Spinal cord (tissue), 10 donors: Measurements from ENCODE around the gene CCDC61. TPM values are rescaled to one million over a fixed set of nuclear protein-coding genes. Genes with fewer than 3 reads are reported as not detected.
A peak's percentile ranks its signal among the peaks of the same experiment; 100 is the strongest.

Source experiments
- DNase-seq, 6 donors: peaks; one replicate each; pipeline versions ENCODE4 v3.0.0 to v3.0.0-alpha.2; 2013 to 2015; ENCODE audit warnings: low spot score in 6 of 6, low read depth in 4 of 6
- H3K27ac ChIP-seq: one replicate; pipeline ENCODE4 v1.5.1; 2013; ENCODE audit warnings: low read depth, low read length, control low read depth
- H3K27me3 ChIP-seq: one replicate; pipeline ENCODE4 v1.6.1; 2013; ENCODE audit warnings: low read length; ENCODE audit not compliant: control insufficient read depth, insufficient read depth
- H3K36me3 ChIP-seq: one replicate; pipeline ENCODE4 v1.6.1; 2013; ENCODE audit warnings: low read length; ENCODE audit not compliant: control insufficient read depth, insufficient read depth
- H3K4me1 ChIP-seq: one replicate; pipeline ENCODE4 v1.6.1; 2013; ENCODE audit warnings: low read length; ENCODE audit not compliant: control insufficient read depth, insufficient read depth
- H3K4me3 ChIP-seq: one replicate; pipeline ENCODE4 v1.5.1; 2013; ENCODE audit warnings: low read depth, low read length, control low read depth
- H3K9me3 ChIP-seq: one replicate; pipeline ENCODE4 v1.6.1; 2013; ENCODE audit warnings: low read length; ENCODE audit not compliant: control insufficient read depth, insufficient read depth
- WGBS: methylation state at CpG from one replicate; pipeline ENCODE4 v1.1.5; 2013; ENCODE audit warnings: missing lambda C conversion rate; ENCODE audit not compliant: insufficient coverage; 5-methylcytosine and 5-hydroxymethylcytosine counted together
- polyA plus RNA-seq, 2 donors: library from polyadenylated mRNA; unstranded; fragments of 120-200 nt; gene quantifications; one replicate each; pipeline ENCODE4 v1.2.1, GENCODE V29; 2013; ENCODE audit not compliant: insufficient read length in 2 of 2
- total RNA-seq, 2 donors: library from RNA; depleted of rRNA in 1 of 2; stranded (reverse); fragments of 120-200 nt in 1 of 2; fragments of >200 nt in 1 of 2; gene quantifications; one replicate each; pipeline versions ENCODE4 v1.2.3 to v1.2.4, GENCODE V29; 2013 to 2014
- donor health status: healthy.

CCDC61 gene
- total and polyA plus RNA-seq, 4 donors, result 9.4 to 21.3 (median 14.7) TPM

DNA sequence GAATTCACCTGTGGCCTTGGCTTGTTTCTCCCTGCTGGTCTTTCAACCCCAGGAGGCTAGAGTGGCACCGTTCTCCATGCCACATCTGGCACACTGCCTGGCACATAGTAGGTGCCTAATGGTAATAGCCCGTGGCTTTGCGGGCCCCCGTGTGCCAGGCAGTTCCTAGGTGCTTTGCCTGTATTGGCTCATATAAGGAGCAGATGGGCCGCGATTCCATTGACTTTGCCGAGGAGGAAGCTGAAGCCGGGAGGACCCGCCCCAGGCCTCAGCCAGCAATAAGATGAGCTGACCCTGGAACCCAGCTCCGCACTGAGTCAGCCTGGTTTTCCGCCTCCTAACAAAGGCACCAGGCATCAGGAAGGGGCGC lies 26.8 kb downstream of the CCDC61 start:
- Histone ChIP-seq H3K4me1 (peaks cover 11% of the 10 kb centered on the region), H3K27ac (no peak overlapping the region), H3K27me3 (peaks cover 20% of the 10 kb centered on the region), H3K36me3 (peaks cover 52% of the 10 kb centered on the region), H3K4me3 (no peak overlapping the region), H3K9me3 (no peaks in the 10 kb centered on the region)
- 51% methylated on average over 12 of the region's 12 CpGs for WGBS
- DNase-seq, result no peak

DNA sequence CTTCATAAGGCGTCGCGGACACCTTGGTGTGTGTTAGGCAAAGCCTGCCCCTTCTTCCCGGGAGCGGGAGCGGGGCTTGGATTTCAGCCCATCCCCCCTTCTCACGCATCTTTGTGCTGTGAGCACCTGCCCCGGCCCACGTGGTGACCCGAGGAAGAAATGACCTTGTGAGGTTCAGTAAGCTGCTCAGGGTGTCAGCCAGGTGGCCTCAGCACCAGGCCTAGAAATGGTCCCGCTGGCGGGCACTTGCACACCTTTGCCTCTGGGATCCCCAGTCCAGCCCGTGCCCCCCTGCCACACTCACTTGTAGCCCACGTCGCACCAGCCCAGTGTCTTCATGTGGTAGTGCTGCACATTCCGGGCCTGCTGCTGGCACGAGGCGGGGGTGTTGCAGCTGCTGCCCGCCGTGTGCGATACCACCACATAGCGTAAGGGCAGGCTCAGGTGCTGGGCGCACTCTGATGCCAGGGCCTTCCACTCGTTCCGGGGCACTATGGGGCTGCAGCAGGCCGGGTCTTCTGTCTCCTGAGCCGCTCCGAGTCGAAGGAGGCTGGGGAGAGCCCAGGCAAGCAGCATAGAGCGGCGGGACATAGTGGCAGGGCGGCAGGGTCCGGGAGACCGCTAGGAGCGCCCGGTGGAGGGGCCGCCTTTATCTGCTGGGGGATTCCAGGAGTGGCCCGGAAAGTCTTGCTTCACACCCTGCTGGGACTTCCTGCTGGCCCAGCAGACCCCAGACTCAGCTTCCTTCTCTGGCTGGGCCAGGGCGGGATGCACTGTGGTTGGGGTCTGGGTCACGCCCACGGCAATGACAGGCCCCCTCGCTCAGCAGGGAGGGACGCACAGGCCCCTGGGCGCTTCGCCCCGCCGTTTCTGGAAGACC lies 27.4 kb downstream of the CCDC61 start, which contains the start of gene PGLYRP1:
Gene PGLYRP1 (minus strand): TSS at position 623 of the 880 bp plus-strand sequence. CDS start 32 bp downstream, at position 591.
- Histone ChIP-seq H3K27ac (no peak within 1 kb of the TSS), H3K4me1 (peaks cover 10% of the 10 kb centered on the region), H3K4me3 (no peak within 1 kb of the TSS), H3K36me3 (peaks cover 46% of the 10 kb centered on the region), H3K9me3 (no peaks in the 10 kb centered on the region), H3K27me3 (peaks cover 20% of the 10 kb centered on the region)
- DNase-seq, result peak in 1 of 6 donors; percentile 3
- 35% methylated on average over 47 of the region's 47 CpGs for WGBS

DNA sequence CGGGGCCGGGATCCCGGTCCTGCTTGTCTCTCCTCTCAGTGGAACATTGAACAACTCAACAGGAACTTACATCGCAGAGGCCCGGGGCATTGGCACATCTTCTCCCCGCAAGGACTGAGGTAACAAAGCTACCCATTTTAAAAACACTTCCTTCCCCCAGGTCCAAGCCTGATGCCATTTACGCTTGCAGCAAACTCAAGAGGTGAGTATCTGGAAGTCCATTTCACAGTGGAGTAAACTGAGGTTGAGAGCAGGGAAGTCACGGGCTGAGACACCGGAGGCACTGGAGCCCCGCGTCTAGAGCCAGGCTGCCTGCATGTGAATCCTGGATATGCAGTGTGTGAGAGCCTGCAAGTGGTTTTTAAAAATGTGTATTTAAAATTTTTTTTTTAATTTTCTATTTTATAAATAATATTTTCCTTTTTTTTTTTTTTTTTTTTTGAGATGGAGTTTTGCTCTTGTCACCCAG lies 28.1 kb downstream of the CCDC61 start:
- WGBS, result 55% methylated on average over 5 of the region's 11 CpGs

DNA sequence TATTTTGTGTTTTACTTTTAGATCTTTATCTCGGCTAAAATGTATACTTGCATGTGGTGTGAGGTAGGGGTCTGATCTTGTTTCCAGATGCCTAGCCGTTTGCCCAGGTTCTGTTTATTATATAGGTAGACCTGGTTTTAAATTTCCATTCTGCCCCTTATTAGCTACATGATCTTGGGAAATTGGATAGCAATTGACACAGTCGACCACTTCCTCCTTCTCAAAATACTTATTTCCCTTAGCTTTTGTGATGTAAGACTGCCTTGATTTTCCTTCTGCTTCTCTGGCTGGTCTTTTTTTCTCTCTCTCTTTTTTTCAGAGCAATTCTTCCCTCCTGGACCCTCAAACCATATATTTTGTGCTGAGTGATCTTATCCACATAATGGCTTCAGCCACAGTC lies 30.6 kb downstream of the CCDC61 start:
- Histone ChIP-seq H3K4me3 (no peak overlapping the region), H3K27me3 (peaks cover 20% of the 10 kb centered on the region), H3K27ac (no peak overlapping the region), H3K36me3 (peaks cover 20% of the 10 kb centered on the region), H3K9me3 (no peaks in the 10 kb centered on the region), H3K4me1 (peaks cover 14% of the 10 kb centered on the region)
- WGBS, result no CpG with 5 or more reads among the region's 3 CpGs
- no peak for DNase-seq

More for the DNA sequence above, 28.1 kb downstream of the CCDC61 start:
- Histone ChIP-seq H3K9me3 (no peaks in the 10 kb centered on the region), H3K4me1 (peaks cover 10% of the 10 kb centered on the region), H3K4me3 (no peak overlapping the region), H3K36me3 (peaks cover 39% of the 10 kb centered on the region), H3K27me3 (peaks cover 20% of the 10 kb centered on the region), H3K27ac (no peak overlapping the region)
- no peak for DNase-seq

DNA sequence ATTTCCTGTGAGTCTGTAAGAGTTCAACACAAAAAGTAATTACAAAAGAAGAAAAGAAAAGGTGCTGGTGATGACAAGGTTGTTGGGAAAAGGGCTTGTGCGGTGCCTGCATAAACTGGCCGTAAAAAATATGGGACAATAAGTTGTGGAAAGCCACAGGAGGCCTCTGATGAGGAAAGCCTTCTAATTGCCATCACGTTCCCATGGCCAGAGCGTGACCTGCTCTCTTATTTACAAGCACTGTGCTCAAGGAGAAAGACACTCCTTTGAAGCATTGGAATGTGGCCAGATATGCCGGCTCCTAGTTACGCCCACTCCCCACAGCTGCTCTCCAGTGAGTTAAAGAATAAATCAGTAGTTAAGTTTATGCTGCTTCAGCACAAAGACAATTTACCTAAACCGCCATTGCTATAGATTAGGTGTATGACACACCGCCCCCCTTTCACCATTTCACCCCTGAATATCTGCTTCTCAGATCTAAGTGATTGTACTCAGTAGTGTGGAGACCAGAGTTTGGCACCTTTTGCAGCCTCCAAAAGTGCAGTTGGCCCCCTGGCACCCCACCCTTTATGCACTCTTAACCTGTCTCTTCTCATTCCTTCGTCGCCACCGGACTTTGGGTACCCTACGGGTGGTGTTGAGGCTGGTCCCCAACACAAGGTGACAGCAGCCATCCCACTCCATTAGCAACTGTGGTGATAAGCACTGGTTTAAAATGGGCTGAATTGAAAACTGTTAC lies 35.7 kb downstream of the CCDC61 start:
- no peaks in the 10 kb centered on the region for H3K27me3 ChIP-seq
- H3K4me1 ChIP-seq, result peaks cover 4% of the 10 kb centered on the region
- H3K9me3 ChIP-seq, result no peaks in the 10 kb centered on the region
- peaks cover 21% of the 10 kb centered on the region for H3K36me3 ChIP-seq
- peak in 1 of 6 donors; percentile 37 for DNase-seq
- no peak overlapping the region for H3K4me3 ChIP-seq
- no peak overlapping the region for H3K27ac ChIP-seq
- WGBS, result 36% methylated on average over 2 of the region's 12 CpGs

DNA sequence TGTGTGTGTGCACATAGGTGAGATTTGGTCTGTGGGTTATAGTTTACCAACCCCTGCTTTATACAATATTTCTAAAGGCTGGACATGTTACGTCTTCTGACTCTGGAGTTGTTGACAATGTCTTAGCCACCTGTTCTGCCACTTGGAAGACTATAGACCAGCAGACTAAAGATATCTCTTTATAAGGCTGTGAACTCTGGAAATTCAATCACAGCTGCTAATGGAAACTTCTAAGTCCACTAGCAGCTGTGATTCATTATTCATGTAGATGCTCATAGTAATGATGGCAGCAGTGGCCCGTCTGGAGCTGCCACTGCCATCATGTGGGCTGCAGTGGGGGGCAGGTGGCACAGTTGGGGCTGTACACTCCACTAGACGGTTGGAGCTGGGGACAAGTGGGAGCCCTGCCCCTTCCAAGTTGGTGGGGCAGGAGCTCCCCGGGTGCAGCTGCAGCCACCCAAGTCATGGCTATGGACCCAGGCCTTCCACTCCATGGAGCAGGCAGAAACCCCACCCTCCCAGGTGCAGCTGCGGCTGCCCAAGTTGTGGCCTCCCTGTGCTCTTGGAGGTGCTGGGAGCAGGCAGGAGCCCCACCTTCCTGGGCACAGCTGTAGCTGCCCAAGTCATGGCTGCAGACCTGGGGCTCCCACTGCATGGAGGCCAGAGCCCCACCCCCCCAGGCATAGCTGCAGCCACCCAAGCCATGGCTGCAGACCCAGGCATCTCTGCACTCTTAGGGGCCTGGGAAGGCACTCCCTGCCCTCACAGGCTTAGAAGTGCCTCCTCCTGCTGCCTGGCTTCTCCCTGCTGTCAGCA lies 36.7 kb downstream of the CCDC61 start:
- H3K9me3 ChIP-seq, result no peaks in the 10 kb centered on the region
- peaks cover 4% of the 10 kb centered on the region for H3K4me1 ChIP-seq
- no peak for DNase-seq
- no peak overlapping the region for H3K27ac ChIP-seq
- 75% methylated on average over 5 of the region's 5 CpGs for WGBS
- no peaks in the 10 kb centered on the region for H3K27me3 ChIP-seq
- no peak overlapping the region for H3K4me3 ChIP-seq
- peaks cover 28% of the 10 kb centered on the region for H3K36me3 ChIP-seq

DNA sequence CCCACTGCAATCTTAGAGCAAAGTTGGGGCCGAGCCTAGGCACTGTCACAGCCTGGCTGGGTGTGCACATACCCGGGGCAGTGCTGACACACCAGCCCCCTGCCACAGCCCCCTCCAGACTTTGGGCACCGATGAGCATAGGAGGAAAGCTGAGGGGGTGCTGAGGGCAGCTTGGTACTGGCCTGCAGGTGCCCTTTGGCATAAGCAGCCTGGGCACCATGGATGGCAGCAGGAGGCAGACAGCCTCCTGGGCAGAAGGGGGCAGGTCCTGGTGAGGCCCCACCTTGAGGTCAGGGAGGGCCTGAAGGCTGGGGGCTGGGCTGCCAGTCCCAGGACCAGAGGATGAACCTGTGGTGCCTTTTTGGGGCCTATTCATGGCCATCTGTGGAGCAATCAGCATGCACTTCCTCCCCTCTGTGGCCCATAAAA lies 37.3 kb downstream of the CCDC61 start:
- Histone ChIP-seq H3K36me3 (peaks cover 28% of the 10 kb centered on the region), H3K27me3 (no peaks in the 10 kb centered on the region), H3K4me1 (peaks cover 4% of the 10 kb centered on the region), H3K9me3 (no peaks in the 10 kb centered on the region), H3K27ac (no peak overlapping the region), H3K4me3 (no peak overlapping the region)
- no peak for DNase-seq
- 100% methylated on average over 1 of the region's 3 CpGs for WGBS

DNA sequence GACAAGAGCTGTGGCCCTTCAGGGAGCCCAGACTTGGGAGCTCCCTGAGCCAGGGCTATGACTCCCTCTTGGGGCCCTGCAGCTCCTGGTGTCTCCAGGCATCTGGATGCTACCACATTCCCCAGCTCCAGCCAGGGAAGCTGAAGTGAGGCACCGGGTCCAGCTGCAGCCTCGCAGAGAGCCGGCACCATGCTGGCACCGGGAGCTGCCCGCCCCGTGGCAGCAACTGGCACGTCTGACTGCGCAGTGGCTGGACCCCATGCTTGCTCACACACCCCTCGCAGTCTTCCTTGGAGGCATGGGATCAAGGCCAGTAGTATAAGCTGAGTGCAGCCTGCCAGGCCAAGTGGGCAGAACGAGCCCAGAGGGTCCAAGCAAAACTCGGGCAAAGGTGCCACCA lies 38.1 kb downstream of the CCDC61 start:
- no peaks in the 10 kb centered on the region for H3K27me3 ChIP-seq
- H3K4me1 ChIP-seq, result peaks cover 4% of the 10 kb centered on the region
- DNase-seq, result no peak
- no peak overlapping the region for H3K27ac ChIP-seq
- H3K36me3 ChIP-seq, result peaks cover 28% of the 10 kb centered on the region
- 87% methylated on average over 11 of the region's 11 CpGs for WGBS
- no peaks in the 10 kb centered on the region for H3K9me3 ChIP-seq
- no peak overlapping the region for H3K4me3 ChIP-seq

DNA sequence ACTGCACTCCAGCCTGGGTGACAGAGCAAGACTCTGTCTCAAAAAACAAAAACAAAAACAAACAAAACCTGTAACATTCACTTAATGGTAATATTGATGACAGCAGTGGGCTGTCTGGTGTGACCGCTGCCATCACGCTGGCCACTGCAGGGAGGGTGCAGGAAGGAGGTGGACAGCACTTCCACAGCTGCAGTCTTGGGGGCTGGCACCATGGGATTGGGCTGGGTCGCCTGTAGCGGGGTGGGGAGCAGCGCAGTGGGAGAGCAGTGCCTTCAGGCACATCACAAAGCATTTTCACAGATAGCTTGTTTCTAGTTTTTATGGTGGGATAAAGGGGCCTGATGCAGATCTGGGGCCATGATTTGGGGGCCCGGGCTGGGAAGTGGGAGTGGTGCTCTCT lies 40.3 kb downstream of the CCDC61 start:
- no peaks in the 10 kb centered on the region for H3K27me3 ChIP-seq
- H3K27ac ChIP-seq, result no peak overlapping the region
- no peaks in the 10 kb centered on the region for H3K4me1 ChIP-seq
- no peak for DNase-seq
- H3K4me3 ChIP-seq, result no peak overlapping the region
- 83% methylated on average over 3 of the region's 6 CpGs for WGBS
- peaks cover 31% of the 10 kb centered on the region for H3K36me3 ChIP-seq
- H3K9me3 ChIP-seq, result no peaks in the 10 kb centered on the region
